K562 (cell line): Measurements from ENCODE around the gene CRYAB.

ENCODE experiments used
- CTCF ChIP-seq, 3 experiments: IDR thresholded peaks in 2 of 3; conservative IDR thresholded peaks in 1 of 3; 2 replicates each; pipeline ENCODE4 v1.5.1; 2011 to 2012; ENCODE audit warnings: low read length in 3 of 3, mild to moderate bottlenecking in 3 of 3, control low read depth in 2 of 3, improper control_type of control experiment in 1 of 3, inconsistent platforms in 1 of 3, low read depth in 1 of 3, mixed read lengths in 1 of 3, moderate library complexity in 1 of 3; ENCODE audit not compliant: insufficient read depth in 2 of 3
- EZH2 ChIP-seq: IDR thresholded peaks from 2 replicates; pipeline ENCODE4 v1.6.1; 2012; ENCODE audit warnings: low read depth, mild to moderate bottlenecking, inconsistent platforms, low read length, borderline replicate concordance
- FOS ChIP-seq: IDR thresholded peaks from 3 replicates; pipeline ENCODE4 v1.6.1; 2011; ENCODE audit not compliant: insufficient read length; ENCODE audit errors: extremely low read depth
- REST ChIP-seq, 2 experiments: fragments of 450-650 bp; formaldehyde crosslinking in 1 of 2; IDR thresholded peaks; 2 replicates each; pipeline versions ENCODE4 v1.4.0 to v1.6.1; 2014 to 2020; ENCODE audit warnings: mild to moderate bottlenecking in 2 of 2, borderline replicate concordance in 1 of 2, low read depth in 1 of 2
- RFX5 ChIP-seq: IDR thresholded peaks from 2 replicates; pipeline ENCODE4 v1.6.1; 2011; ENCODE audit warnings: low read depth, mild to moderate bottlenecking, improper control_type of control experiment, low read length
- SPI1 ChIP-seq: IDR thresholded peaks from 2 replicates; pipeline ENCODE4 v1.6.1; 2011; ENCODE audit warnings: low read depth, low read length, control low read depth, borderline replicate concordance
- TCF7 ChIP-seq: sonication (generic); IDR thresholded peaks from 2 replicates; pipeline ENCODE4 v1.6.1; 2016; ENCODE audit warnings: antibody characterized with exemption, borderline replicate concordance
- TCF7L2 ChIP-seq: fragments of 150-350 bp; IDR thresholded peaks from 2 replicates; pipeline ENCODE4 v1.6.1; 2016; ENCODE audit warnings: low read depth, mild to moderate bottlenecking, low read length, moderate library complexity
- ZBTB26 ChIP-seq: fragments of 450-650 bp; formaldehyde crosslinking; IDR thresholded peaks from 2 replicates; pipeline ENCODE4 v1.4.0; 2022; ENCODE audit warnings: missing genetic modification characterization

- TF ChIP-seq CTCF (IDR thresholded peaks at IDR 0.05 in 2 of 3, conservative IDR thresholded peaks at IDR 0.05 in 1 of 3; ENCODE audit: insufficient read depth in 2 of 3, low read depth in 1 of 3, low read length in 3 of 3), result no peak
- no peak for TF ChIP-seq SPI1
- TF ChIP-seq RFX5, result no peak
- TF ChIP-seq EZH2, result no peak
- TF ChIP-seq REST (IDR thresholded peaks at IDR 0.05; ENCODE audit: borderline replicate concordance), result no peak
- no peak for TF ChIP-seq REST (CRISPR knock-in tag; IDR thresholded peaks at IDR 0.05; ENCODE audit: low read depth)
- TF ChIP-seq TCF7, result no peak
- TF ChIP-seq TCF7L2, result no peak
- no peak for TF ChIP-seq ZBTB26 (CRISPR knock-in tag)
- TF ChIP-seq FOS, result no peak
These were observed 23.9 kb upstream of the CRYAB start for GRCh38 chr11:111935317-111936039.
